PC-3 (cell line): Measurements from ENCODE around the gene DISC1. TPM values are rescaled to one million over a fixed set of nuclear protein-coding genes. Genes with fewer than 3 reads are reported as not detected.

Experiments used
- ATAC-seq: fragments of 200-7000 bp; cut with Tn5 transposase; 2 replicates; pipeline ENCODE4 v1.9.1; 2020; ENCODE audit warnings: mild to moderate bottlenecking, moderate library complexity
- BruUV-seq: library from RNA; stranded (reverse); fragments of 400-500 nt; replicated peaks from 2 replicates; lab custom pipeline; 2021; lab: Mats Ljungman, UMichigan
- CTCF ChIA-PET: fragments of 300-600 bp; sonication (Branson Sonifier 250); formaldehyde crosslinking; loops from one replicate; lab custom pipeline; 2022; ENCODE audit warnings: antibody characterized with exemption; lab: Charles Lee
- POLR2A ChIA-PET: fragments of 300-600 bp; sonication (Branson Sonifier 250); formaldehyde crosslinking; loops from one replicate; lab custom pipeline; 2022; ENCODE audit warnings: antibody characterized with exemption; ENCODE audit not compliant: unreplicated experiment; lab: Charles Lee
- DNase-seq: peaks from one replicate; pipeline ENCODE4 v3.0.0-alpha.2; 2015
- H2AFZ ChIP-seq: fragments of 300-600 bp; sonication (generic); 2 replicates; pipeline ENCODE4 v1.6.0; 2016; ENCODE audit warnings: antibody characterized with exemption, low read length
- H3F3A ChIP-seq: fragments of 300-600 bp; sonication (generic); one replicate; pipeline ENCODE4 v1.6.0; 2017; ENCODE audit warnings: antibody characterized with exemption, low read length, control low read depth, mild to moderate bottlenecking; ENCODE audit not compliant: unreplicated experiment
- H3K27ac ChIP-seq: fragments of 300-600 bp; sonication (generic); 2 replicates; pipeline ENCODE4 v1.5.1; 2016; ENCODE audit warnings: mild to moderate bottlenecking, low read length
- H3K27me3 ChIP-seq: fragments of 300-600 bp; sonication (generic); 2 replicates; pipeline ENCODE4 v1.6.1; 2016; ENCODE audit warnings: low read length, mixed read lengths
- H3K36me3 ChIP-seq: fragments of 300-600 bp; sonication (generic); 2 replicates; pipeline ENCODE4 v1.6.1; 2016; ENCODE audit warnings: low read depth, mixed run types, low read length, mixed read lengths
- H3K4me1 ChIP-seq: fragments of 300-600 bp; sonication (generic); 2 replicates; pipeline ENCODE4 v1.5.1; 2016; ENCODE audit warnings: low read length; ENCODE audit not compliant: insufficient read depth
- H3K4me2 ChIP-seq: fragments of 300-600 bp; sonication (generic); 2 replicates; pipeline ENCODE4 v1.6.0; 2016; ENCODE audit warnings: low read length
- H3K4me3 ChIP-seq: fragments of 300-600 bp; sonication (generic); 2 replicates; pipeline ENCODE4 v1.5.1; 2016; ENCODE audit warnings: mild to moderate bottlenecking, low read length, mixed read lengths
- H3K79me2 ChIP-seq: fragments of 300-600 bp; sonication (generic); 2 replicates; pipeline ENCODE4 v1.6.1; 2017; ENCODE audit warnings: low read length, mixed read lengths
- H3K9ac ChIP-seq: fragments of 300-600 bp; sonication (generic); 2 replicates; pipeline ENCODE4 v1.6.0; 2016; ENCODE audit warnings: mild to moderate bottlenecking, low read length
- H3K9me2 ChIP-seq: fragments of 300-600 bp; sonication (generic); replicated peaks from 2 replicates; pipeline ENCODE4 v1.6.1; 2016; ENCODE audit warnings: mixed run types, low read length, mixed read lengths
- H3K9me3 ChIP-seq: fragments of 300-600 bp; sonication (generic); 2 replicates; pipeline ENCODE4 v1.6.1; 2016; ENCODE audit warnings: low read length, mixed read lengths
- H4K20me1 ChIP-seq: fragments of 300-600 bp; sonication (generic); 2 replicates; pipeline ENCODE4 v1.6.1; 2016; ENCODE audit warnings: low read length, mixed read lengths
- CTCF ChIP-seq: fragments of 300-600 bp; sonication (generic); conservative IDR thresholded peaks from 2 replicates; pipeline ENCODE4 v1.5.1; 2017; ENCODE audit warnings: antibody characterized with exemption, low read depth, mild to moderate bottlenecking, low read length
- EZH2 ChIP-seq: fragments of 300-600 bp; sonication (generic); IDR thresholded peaks from one replicate; pipeline ENCODE4 v1.6.1; 2017; ENCODE audit warnings: antibody characterized with exemption, mild to moderate bottlenecking, low read length; ENCODE audit not compliant: unreplicated experiment
- EZH2phosphoT487 ChIP-seq: fragments of 300-600 bp; sonication (generic); IDR thresholded peaks from 2 replicates; pipeline ENCODE4 v1.6.1; 2018; ENCODE audit warnings: mild to moderate bottlenecking, antibody characterized with exemption, low read length, borderline replicate concordance
- intact Hi-C: fragments of 100-400 bp; cut with micrococcal nuclease; formaldehyde crosslinking; loops from 2 replicates; pipeline ENCODE4 v1.9.0; 2023
- total RNA-seq: library from RNA; depleted of rRNA; stranded (reverse); fragments of >200 nt; gene quantifications from 2 replicates; pipeline ENCODE4 v1.2.3, GENCODE V29; 2014

DISC1 gene
- total RNA-seq, 1 experiment from 2014 or later, result 3.4 TPM

DNA sequence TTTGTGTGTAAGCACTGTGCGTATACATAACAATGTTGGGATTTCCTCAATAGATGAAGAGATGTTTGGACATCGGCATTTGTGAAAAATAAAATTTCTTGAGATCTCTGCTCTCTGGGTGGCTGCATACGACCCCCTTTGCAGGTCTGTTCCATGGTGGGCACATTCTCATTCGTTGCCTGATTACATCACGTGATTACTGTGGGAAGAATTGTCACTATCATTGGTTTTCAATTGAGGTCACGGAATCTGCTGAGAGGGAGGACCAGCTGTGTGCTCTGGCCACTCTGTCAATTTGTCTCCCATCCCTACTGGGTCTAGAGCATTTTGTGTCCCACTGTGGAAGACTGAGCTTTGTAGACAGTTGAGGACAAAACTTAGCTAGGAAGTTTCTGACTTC is 81.8 kb downstream of the DISC1 start:
- CTCF ChIA-PET, result no interaction called here
- no TSS peak for BruUV-seq
- TF ChIP-seq EZH2phosphoT487, result no peak
- TF ChIP-seq CTCF, result no peak
- TF ChIP-seq EZH2, result no peak

DNA sequence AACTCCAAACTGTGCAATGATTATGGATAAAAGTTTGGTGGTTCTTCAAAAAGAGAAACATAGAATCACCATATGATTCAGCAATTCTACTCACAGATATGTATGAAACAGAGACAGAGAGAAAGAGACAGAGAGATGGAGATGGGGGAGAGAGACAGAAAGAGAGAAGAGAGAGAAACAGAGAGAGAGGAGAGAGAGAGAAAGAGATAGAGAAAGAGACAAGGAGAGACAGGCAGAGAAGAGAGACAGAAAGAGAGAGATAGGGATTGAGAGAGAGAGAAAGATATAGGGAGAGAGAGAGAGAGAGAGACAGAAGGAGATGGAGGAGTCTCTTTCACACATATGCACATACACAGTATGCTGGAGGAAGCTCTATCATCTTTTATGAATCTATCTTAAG is 87.8 kb downstream of the DISC1 start:
- no peak overlapping the region for H3K27ac ChIP-seq
- H3K9ac ChIP-seq, result no peak overlapping the region
- H3K4me3 ChIP-seq, result no peak overlapping the region
- H3K9me2 ChIP-seq, result no peaks in the 10 kb centered on the region
- no peak overlapping the region for H3K4me2 ChIP-seq
- DNase-seq (no peak), ATAC-seq (no peak)
- no peaks in the 10 kb centered on the region for H3K27me3 ChIP-seq
- no peaks in the 10 kb centered on the region for H3K79me2 ChIP-seq
- no TSS peak for BruUV-seq
- intact Hi-C loops, result no loop called here
- CTCF ChIA-PET, result no interaction called here
- peaks cover 3% of the 10 kb centered on the region for H3K4me1 ChIP-seq
- no peaks in the 10 kb centered on the region for H3F3A ChIP-seq
- no peak overlapping the region for H2AFZ ChIP-seq
- H3K36me3 ChIP-seq, result no peaks in the 10 kb centered on the region
- H4K20me1 ChIP-seq, result no peaks in the 10 kb centered on the region
- H3K9me3 ChIP-seq, result no peaks in the 10 kb centered on the region
- POLR2A ChIA-PET, result no interaction called here
- no peak for TF ChIP-seq EZH2phosphoT487
- no peak for TF ChIP-seq CTCF
- no peak for TF ChIP-seq EZH2

More for the DNA sequence above, 81.8 kb downstream of the DISC1 start:
- no peak overlapping the region for H3K4me2 ChIP-seq
- H3K79me2 ChIP-seq, result no peaks in the 10 kb centered on the region
- H4K20me1 ChIP-seq, result no peaks in the 10 kb centered on the region
- H3K36me3 ChIP-seq, result no peaks in the 10 kb centered on the region
- intact Hi-C loops, result no loop called here
- H2AFZ ChIP-seq, result no peak overlapping the region
- H3F3A ChIP-seq, result no peaks in the 10 kb centered on the region
- H3K9me2 ChIP-seq, result no peaks in the 10 kb centered on the region
- no peaks in the 10 kb centered on the region for H3K27me3 ChIP-seq
- H3K9ac ChIP-seq, result no peak overlapping the region
- ATAC-seq (no peak), DNase-seq (no peak)
- H3K4me1 ChIP-seq, result peaks cover 14% of the 10 kb centered on the region
- POLR2A ChIA-PET, result no interaction called here
- no peak overlapping the region for H3K4me3 ChIP-seq
- H3K27ac ChIP-seq, result no peak overlapping the region
- H3K9me3 ChIP-seq, result no peaks in the 10 kb centered on the region

GRCh38 chr1:231715816-231716722 is 89.5 kb downstream of the DISC1 start:
- Histone ChIP-seq H3K9me2 (no peaks in the 10 kb centered on the region), H3K9me3 (no peaks in the 10 kb centered on the region), H3K4me3 (no peak overlapping the region), H3K36me3 (no peaks in the 10 kb centered on the region), H3K79me2 (no peaks in the 10 kb centered on the region), H3K4me1 (peaks cover 12% of the 10 kb centered on the region), H3K27ac (no peak overlapping the region), H3K27me3 (no peaks in the 10 kb centered on the region), H3F3A (no peaks in the 10 kb centered on the region), H2AFZ (no peak overlapping the region), H3K9ac (no peak overlapping the region), H3K4me2 (no peak overlapping the region), H4K20me1 (no peaks in the 10 kb centered on the region)
- POLR2A ChIA-PET, result interaction anchor here (0.6 kb wide), 1 partner anchor 158 kb away, joined by 10 read pairs; no protein-coding TSS in a partner anchor
- intact Hi-C loops, result no loop called here
- BruUV-seq, result no TSS peak
- ATAC-seq (no peak), DNase-seq (no peak)
- CTCF ChIA-PET, result no interaction called here
- no peak for TF ChIP-seq EZH2
- no peak for TF ChIP-seq EZH2phosphoT487
- no peak for TF ChIP-seq CTCF
